GM12878 (cell line): ENCODE results near the gene EML1. TPM values are rescaled to one million over a fixed set of nuclear protein-coding genes. Genes with fewer than 3 reads are reported as not detected.

ENCODE experiments used
- ATAC-seq: fragments of 200-7000 bp; cut with Tn5 transposase; 3 replicates; pipeline ENCODE4 v1.9.1; 2020; ENCODE audit warnings: mild to moderate bottlenecking, moderate library complexity
- BruUV-seq: library from RNA; stranded (reverse); fragments of 400-500 nt; replicated peaks from 2 replicates; lab custom pipeline; 2021; lab: Mats Ljungman, UMichigan
- CTCF ChIA-PET: fragments of 300-600 bp; sonication (Branson Sonifier 250); formaldehyde crosslinking; extraction: SDS; loops from one replicate; lab custom pipeline; 2021; ENCODE audit warnings: inconsistent platforms; lab: Yijun Ruan, JAX
- POLR2A ChIA-PET: fragments of 350-600 bp; formaldehyde crosslinking; extraction: SDS; loops from one replicate; lab custom pipeline; 2021; ENCODE audit warnings: inconsistent platforms; lab: Charles Lee
- RAD21 ChIA-PET: fragments of 300-600 bp; sonication (Branson Sonifier 250); formaldehyde crosslinking; loops from one replicate; lab custom pipeline; 2023; ENCODE audit warnings: antibody characterized with exemption; ENCODE audit not compliant: unreplicated experiment; lab: Charles Lee
- SMC1A ChIA-PET: fragments of 300-600 bp; sonication (Branson Sonifier 250); formaldehyde crosslinking; loops from one replicate; lab custom pipeline; 2023; ENCODE audit not compliant: unreplicated experiment, uncharacterized antibody; lab: Charles Lee
- DNase-seq: peaks from one replicate; pipeline ENCODE4 v3.0.0-alpha.2; 2011; ENCODE audit warnings: low read depth, low spot score
- FAIRE-seq: peaks from 3 replicates; lab custom pipeline; 2011; peaks lifted over from hg19 to GRCh38; lab: Jason Lieb, UNC
- H2AFZ ChIP-seq: 2 replicates; pipeline ENCODE4 v1.6.0; 2011; ENCODE audit warnings: low read depth, low read length, control low read depth; ENCODE audit not compliant: control insufficient read depth
- H3K27ac ChIP-seq: 2 replicates; pipeline ENCODE4 v1.5.1; 2011; ENCODE audit warnings: control low read depth; ENCODE audit not compliant: control insufficient read depth, insufficient read depth
- H3K27me3 ChIP-seq, 2 experiments: replicated peaks in 1 of 2; 2 replicates each; pipeline versions ENCODE4 v1.6.0 to v1.6.1; 2011; ENCODE audit warnings: low read length in 1 of 2; ENCODE audit not compliant: control insufficient read depth in 2 of 2, insufficient read depth in 2 of 2
- H3K36me3 ChIP-seq, 2 experiments: 2 replicates each; pipeline ENCODE4 v1.5.1; 2011; ENCODE audit warnings: low read length in 1 of 2; ENCODE audit not compliant: control insufficient read depth in 2 of 2, insufficient read depth in 2 of 2
- H3K4me1 ChIP-seq: 2 replicates; pipeline ENCODE4 v1.6.1; 2011; ENCODE audit warnings: mild to moderate bottlenecking, low read length, moderate library complexity, mixed read lengths; ENCODE audit not compliant: control insufficient read depth, insufficient read depth
- H3K4me2 ChIP-seq: 2 replicates; pipeline ENCODE4 v1.6.0; 2011; ENCODE audit warnings: control low read depth; ENCODE audit not compliant: control insufficient read depth, insufficient read depth
- H3K4me3 ChIP-seq: fragments of 200-600 bp; sonication (generic); 2 replicates; pipeline ENCODE4 v1.5.1; 2016
- H3K79me2 ChIP-seq: 2 replicates; pipeline ENCODE4 v1.6.0; 2011; ENCODE audit warnings: low read length; ENCODE audit not compliant: control insufficient read depth, insufficient read depth
- H3K9ac ChIP-seq: 2 replicates; pipeline ENCODE4 v1.8.0; 2011; ENCODE audit warnings: low read length, control low read depth, mixed read lengths; ENCODE audit not compliant: control insufficient read depth, insufficient read depth
- H3K9me3 ChIP-seq: replicated peaks from 3 replicates; pipeline ENCODE4 v1.5.1; 2011; ENCODE audit warnings: mild to moderate bottlenecking, low read length; ENCODE audit not compliant: control insufficient read depth, insufficient read depth
- H4K20me1 ChIP-seq: 2 replicates; pipeline ENCODE4 v1.6.0; 2011; ENCODE audit not compliant: control insufficient read depth, insufficient read depth
- ATF7 ChIP-seq: fragments of 450-650 bp; IDR thresholded peaks from 2 replicates; pipeline ENCODE4 v1.6.1; 2016; ENCODE audit warnings: low read depth, mild to moderate bottlenecking
- FOS ChIP-seq: IDR thresholded peaks from 3 replicates; pipeline ENCODE4 v1.6.1; 2011; ENCODE audit warnings: borderline replicate concordance; ENCODE audit not compliant: insufficient read length; ENCODE audit errors: extremely low read depth
- NFYA ChIP-seq: IDR thresholded peaks from 2 replicates; pipeline ENCODE4 v1.6.1; 2011; ENCODE audit warnings: low read depth, mild to moderate bottlenecking, low read length, improper control_type of control experiment, borderline replicate concordance
- ZNF384 ChIP-seq: IDR thresholded peaks from 2 replicates; pipeline ENCODE4 v1.6.1; 2012; ENCODE audit warnings: low read depth, mild to moderate bottlenecking, low read length, improper control_type of control experiment, borderline replicate concordance
- WGBS: methylation state at CpG from one replicate; pipeline ENCODE4 v1.1.6; 2016; ENCODE audit warnings: low lambda C conversion rate; ENCODE audit not compliant: insufficient replicate concordance, insufficient coverage; ENCODE audit errors: missing lambda C conversion rate; 5-methylcytosine and 5-hydroxymethylcytosine counted together
- in situ Hi-C: fragments of 300-500 bp; cut with MboI; formaldehyde crosslinking; loops from 9 replicates; pipeline ENCODE4 v1.14.3; 2018; ENCODE audit warnings: mixed read lengths
- intact Hi-C: fragments of 100-400 bp; cut with micrococcal nuclease; formaldehyde crosslinking; loops from one replicate; pipeline ENCODE4 v1.14.2; 2022; ENCODE audit not compliant: unreplicated experiment
- polyA plus RNA-seq, 11 experiments: library from polyadenylated mRNA; depleted of rRNA in 4 of 11; unstranded in 6 of 11; stranded (reverse) in 5 of 11; fragments of >200 nt; fragmentation: Nextera tagmentation in 4 of 11; fragmentation: Illumina TruSeq in 1 of 11; extraction: Ambion mirVana in 4 of 11; extraction: Trizol in 1 of 11; gene quantifications; 1 replicate in 1 of 11; 2 replicates in 10 of 11; pipeline versions ENCODE4 v1.2.1 to v1.2.3, GENCODE V29; 2011 to 2016; ENCODE audit warnings: inconsistent platforms in 2 of 11, missing spikeins in 2 of 11, low read depth in 1 of 11
- total RNA-seq, 4 experiments: library from RNA; depleted of rRNA in 3 of 4; stranded (reverse); fragments of >200 nt in 3 of 4; fragmentation: Illumina TruSeq in 1 of 4; extraction: Trizol in 1 of 4; gene quantifications; 2 replicates each; pipeline versions ENCODE4 v1.2.1 to v1.2.3, GENCODE V29; 2013 to 2021

EML1 gene
- total and polyA plus RNA-seq, 10 of the 15 experiments (the other 5 are each of a cell fraction or from before 2014, with no cell fraction given): 0.05 to 3.4 (median 0.11) TPM; not detected in 3

DNA sequence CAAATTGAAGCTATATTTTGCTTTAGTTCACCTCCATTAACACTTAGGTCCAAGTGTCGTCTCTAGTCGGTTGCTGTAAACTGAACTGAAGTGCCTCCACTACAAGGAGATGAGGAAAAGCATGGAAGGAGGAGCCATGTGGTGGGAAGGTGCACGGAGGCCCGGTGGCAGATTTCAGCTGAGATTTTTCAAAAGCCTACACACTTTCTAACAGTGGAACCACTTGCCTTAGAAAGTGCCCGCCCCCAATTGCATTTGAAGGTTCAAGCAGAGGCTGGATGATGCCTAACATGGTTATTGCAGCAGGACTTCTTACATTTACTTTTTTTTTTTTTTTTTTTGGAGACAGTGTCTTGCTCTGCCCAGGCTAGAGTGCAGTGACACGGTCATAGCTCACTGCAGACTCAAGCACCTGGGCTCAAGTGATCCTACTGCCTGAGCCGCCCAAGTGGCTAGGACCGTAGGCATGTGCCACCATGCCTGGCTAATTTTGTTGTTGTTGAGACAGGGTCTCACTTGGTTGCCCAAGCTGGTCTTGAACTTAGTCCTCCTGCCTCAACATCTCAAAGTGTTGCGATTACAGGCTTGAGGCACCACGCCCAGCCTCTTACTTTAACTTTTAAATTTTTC is 27.6 kb downstream of the EML1 start:
- H3K27ac ChIP-seq: no peak overlapping the region
- peaks cover 0 to 7% of the 10 kb centered on the region in 2 experiments; a peak in 2 of 4 replicates for H3K27me3 ChIP-seq
- no peaks in the 10 kb centered on the region for H4K20me1 ChIP-seq
- 46% methylated on average over 10 of the region's 10 CpGs for WGBS
- intact Hi-C loops (no loop called here), in situ Hi-C loops (no loop called here)
- H3K4me1 ChIP-seq: no peaks in the 10 kb centered on the region
- ChIA-PET CTCF (interaction anchor here (1.1 kb wide), 1 partner anchor 78 kb away, joined by 3 read pairs; no protein-coding TSS in a partner anchor), POLR2A (no interaction called here), RAD21 (interaction anchor here (0.7 kb wide), 1 partner anchor 125 kb away, joined by 4 read pairs; no protein-coding TSS in a partner anchor), SMC1A (no interaction called here)
- H3K79me2 ChIP-seq: no peaks in the 10 kb centered on the region
- no peak overlapping the region for H2AFZ ChIP-seq
- no peak overlapping the region for H3K9ac ChIP-seq
- H3K36me3 ChIP-seq: no peaks in the 10 kb centered on the region
- TF ChIP-seq ATF7 (no peak), NFYA (no peak), ZNF384 (no peak), FOS (no peak)
- no TSS peak for BruUV-seq
- no peak for ATAC-seq
- H3K4me3 ChIP-seq: no peak overlapping the region
- no peak for DNase-seq
- no peak for FAIRE-seq
- H3K4me2 ChIP-seq: no peak overlapping the region
- no peaks in the 10 kb centered on the region for H3K9me3 ChIP-seq
